IMR-90 (cell line): ENCODE results near the gene ZNF467. TPM values are rescaled to one million over a fixed set of nuclear protein-coding genes. Genes with fewer than 3 reads are reported as not detected.

ENCODE experiments used
- ATAC-seq: fragments of 200-7000 bp; cut with Tn5 transposase; 2 replicates; pipeline ENCODE4 v1.9.1; 2020; ENCODE audit warnings: low read depth, mild to moderate bottlenecking, moderate library complexity
- BruUV-seq: library from RNA; stranded (reverse); fragments of 400-500 nt; replicated peaks from 2 replicates; lab custom pipeline; 2021; lab: Mats Ljungman, UMichigan
- CTCF ChIA-PET: fragments of 300-600 bp; formaldehyde crosslinking; extraction: SDS; loops from one replicate; lab custom pipeline; 2021; ENCODE audit warnings: antibody characterized with exemption; lab: Yijun Ruan, JAX
- POLR2A ChIA-PET: fragments of 300-600 bp; sonication (Branson Sonifier 250); formaldehyde crosslinking; loops from one replicate; lab custom pipeline; 2022; ENCODE audit warnings: antibody characterized with exemption; ENCODE audit not compliant: unreplicated experiment; lab: Charles Lee
- DNase-seq: peaks from one replicate; pipeline ENCODE4 v3.0.0; 2013
- H2AFZ ChIP-seq: replicated peaks from 2 replicates; pipeline ENCODE3; 2013; ENCODE audit warnings: low read length, mild to moderate bottlenecking; ENCODE audit not compliant: poor library complexity
- H2AK5ac ChIP-seq: 2 replicates; pipeline ENCODE4 v1.6.1; 2013; ENCODE audit warnings: low read depth, low read length, inconsistent platforms
- H2AK9ac ChIP-seq: replicated peaks from 2 replicates; pipeline ENCODE3; 2013; ENCODE audit warnings: mild to moderate bottlenecking, low read depth, low read length, moderate library complexity; ENCODE audit not compliant: poor library complexity
- H2BK120ac ChIP-seq: 2 replicates; pipeline ENCODE4 v1.6.1; 2013; ENCODE audit warnings: low read depth, low read length, inconsistent platforms
- H2BK15ac ChIP-seq: 3 replicates; pipeline ENCODE4 v1.6.1; 2013; ENCODE audit warnings: low read depth, low read length, inconsistent platforms
- H2BK20ac ChIP-seq: 2 replicates; pipeline ENCODE4 v1.6.1; 2013; ENCODE audit warnings: low read depth, mild to moderate bottlenecking, inconsistent platforms, low read length, moderate library complexity
- H2BK5ac ChIP-seq: 2 replicates; pipeline ENCODE4 v1.6.1; 2013; ENCODE audit warnings: mild to moderate bottlenecking, low read depth, low read length, inconsistent platforms; ENCODE audit not compliant: poor library complexity, severe bottlenecking
- H3K14ac ChIP-seq: replicated peaks from 2 replicates; pipeline ENCODE4 v1.6.1; 2013; ENCODE audit warnings: low read depth, low read length, inconsistent platforms
- H3K18ac ChIP-seq: 2 replicates; pipeline ENCODE4 v1.6.1; 2013; ENCODE audit warnings: low read depth, low read length, control low read depth
- H3K23ac ChIP-seq: 2 replicates; pipeline ENCODE4 v1.6.1; 2013; ENCODE audit warnings: low read depth, low read length, inconsistent platforms
- H3K27ac ChIP-seq: 2 replicates; pipeline ENCODE4 v1.5.1; 2013; ENCODE audit warnings: mild to moderate bottlenecking, control low read depth, low read length; ENCODE audit not compliant: insufficient read depth
- H3K27me3 ChIP-seq: 2 replicates; pipeline ENCODE4 v1.6.1; 2013; ENCODE audit warnings: low read length; ENCODE audit not compliant: control insufficient read depth, insufficient read depth
- H3K36me3 ChIP-seq: 2 replicates; pipeline ENCODE4 v1.6.1; 2013; ENCODE audit warnings: low read length, mixed read lengths; ENCODE audit not compliant: control insufficient read depth, insufficient read depth
- H3K4ac ChIP-seq: 2 replicates; pipeline ENCODE4 v1.6.1; 2013; ENCODE audit warnings: low read depth, low read length, inconsistent platforms
- H3K4me1 ChIP-seq: 2 replicates; pipeline ENCODE4 v1.6.1; 2013; ENCODE audit warnings: low read length, mixed read lengths; ENCODE audit not compliant: control insufficient read depth, insufficient read depth
- H3K4me2 ChIP-seq: 2 replicates; pipeline ENCODE4 v1.6.1; 2013; ENCODE audit warnings: low read depth, mild to moderate bottlenecking, control low read depth, low read length, moderate library complexity
- H3K4me3 ChIP-seq: 2 replicates; pipeline ENCODE4 v1.5.1; 2013; ENCODE audit warnings: low read depth, mild to moderate bottlenecking, control low read depth, low read length, moderate library complexity; ENCODE audit not compliant: insufficient read depth
- H3K56ac ChIP-seq: 2 replicates; pipeline ENCODE4 v1.6.1; 2013; ENCODE audit warnings: low read length, inconsistent platforms; ENCODE audit not compliant: insufficient read depth; ENCODE audit errors: extremely low read depth
- H3K79me1 ChIP-seq, 2 experiments: 2 replicates each; pipeline ENCODE4 v1.6.1; 2013; ENCODE audit warnings: low read length in 2 of 2, inconsistent platforms in 1 of 2, low read depth in 1 of 2
- H3K9ac ChIP-seq: 2 replicates; pipeline ENCODE4 v1.6.1; 2013; ENCODE audit warnings: low read depth, low read length, control low read depth
- H3K9me1 ChIP-seq: 2 replicates; pipeline ENCODE4 v1.6.1; 2013; ENCODE audit warnings: low read length, inconsistent platforms; ENCODE audit not compliant: insufficient read depth
- H3K9me3 ChIP-seq: 2 replicates; pipeline ENCODE4 v1.6.1; 2013; ENCODE audit warnings: low read length; ENCODE audit not compliant: control insufficient read depth, insufficient read depth
- H4K20me1 ChIP-seq: 2 replicates; pipeline ENCODE4 v1.6.1; 2013; ENCODE audit warnings: low read length, inconsistent platforms; ENCODE audit not compliant: insufficient read depth
- H4K5ac ChIP-seq: 2 replicates; pipeline ENCODE4 v1.6.1; 2013; ENCODE audit warnings: mild to moderate bottlenecking, low read depth, low read length, control low read depth
- H4K8ac ChIP-seq, 2 experiments: 2 replicates each; pipeline ENCODE4 v1.6.1; 2013; ENCODE audit warnings: low read depth in 2 of 2, low read length in 2 of 2, control low read depth in 1 of 2, inconsistent platforms in 1 of 2
- H4K91ac ChIP-seq: 2 replicates; pipeline ENCODE4 v1.6.1; 2013; ENCODE audit warnings: low read depth, low read length, inconsistent platforms; ENCODE audit not compliant: insufficient read depth
- BHLHE40 ChIP-seq: fragments of 150-350 bp; IDR thresholded peaks from 2 replicates; pipeline ENCODE4 v1.6.1; 2016; ENCODE audit warnings: mild to moderate bottlenecking, low read depth, low read length
- CEBPB ChIP-seq: IDR thresholded peaks from 2 replicates; pipeline ENCODE4 v1.6.1; 2012; ENCODE audit warnings: low read depth, low read length, improper control_type of control experiment
- CHD1 ChIP-seq: IDR thresholded peaks from 2 replicates; pipeline ENCODE4 v1.6.1; 2012; ENCODE audit warnings: low read depth, low read length, improper control_type of control experiment
- ELK1 ChIP-seq: fragments of 150-350 bp; IDR thresholded peaks from 2 replicates; pipeline ENCODE4 v1.6.1; 2016; ENCODE audit warnings: low read depth, mild to moderate bottlenecking, low read length, moderate library complexity, borderline replicate concordance
- FOS ChIP-seq: fragments of 150-350 bp; IDR thresholded peaks from 2 replicates; pipeline ENCODE4 v1.6.1; 2016; ENCODE audit warnings: low read depth, low read length
- MAFK ChIP-seq: IDR thresholded peaks from 2 replicates; pipeline ENCODE4 v1.6.1; 2012; ENCODE audit warnings: low read depth, low read length, improper control_type of control experiment
- MAZ ChIP-seq: IDR thresholded peaks from 2 replicates; pipeline ENCODE4 v1.6.1; 2012; ENCODE audit warnings: low read depth, mild to moderate bottlenecking, low read length, improper control_type of control experiment, moderate library complexity, borderline replicate concordance
- MXI1 ChIP-seq: IDR thresholded peaks from 2 replicates; pipeline ENCODE4 v1.6.1; 2012; ENCODE audit warnings: low read depth, mild to moderate bottlenecking, low read length, moderate library complexity, borderline replicate concordance
- NFE2L2 ChIP-seq: fragments of 150-350 bp; IDR thresholded peaks from 2 replicates; pipeline ENCODE4 v1.6.1; 2016; ENCODE audit warnings: low read depth, mild to moderate bottlenecking, low read length
- POLR2A ChIP-seq: IDR thresholded peaks from 2 replicates; pipeline ENCODE4 v1.6.1; 2012; ENCODE audit warnings: mild to moderate bottlenecking, low read depth, low read length
- RAD21 ChIP-seq: IDR thresholded peaks from 2 replicates; pipeline ENCODE4 v1.6.1; 2012; ENCODE audit warnings: low read length, improper control_type of control experiment
- RCOR1 ChIP-seq: IDR thresholded peaks from 2 replicates; pipeline ENCODE4 v1.6.1; 2012; ENCODE audit warnings: mild to moderate bottlenecking, low read length, improper control_type of control experiment; ENCODE audit not compliant: insufficient replicate concordance
- RFX5 ChIP-seq: IDR thresholded peaks from 2 replicates; pipeline ENCODE4 v1.8.0; 2012; ENCODE audit warnings: low read depth, mild to moderate bottlenecking, low read length, moderate library complexity
- SMC3 ChIP-seq: fragments of 150-350 bp; IDR thresholded peaks from 2 replicates; pipeline ENCODE4 v1.6.1; 2016; ENCODE audit warnings: low read depth, mild to moderate bottlenecking, antibody characterized with exemption, low read length, moderate library complexity
- WGBS, 2 experiments: methylation state at CpG; one replicate each; pipeline versions ENCODE4 v1.1.5 to v1.1.7; 2013; ENCODE audit warnings: missing lambda C conversion rate in 2 of 2; ENCODE audit not compliant: insufficient read length in 1 of 2; ENCODE audit errors: extremely low coverage in 2 of 2; 5-methylcytosine and 5-hydroxymethylcytosine counted together
- dilution Hi-C: fragments of 300-500 bp; cut with HindIII; formaldehyde crosslinking; loops from one replicate; pipeline ENCODE4 v1.14.3; 2018; ENCODE audit warnings: low sequenced_read_pairs; ENCODE audit not compliant: unreplicated experiment
- in situ Hi-C: fragments of 300-500 bp; cut with MboI; formaldehyde crosslinking; loops from 3 replicates; pipeline ENCODE4 v1.14.3; 2019; ENCODE audit warnings: low sequenced_read_pairs, inconsistent platforms, mixed read lengths
- intact Hi-C: fragments of 100-400 bp; cut with micrococcal nuclease; formaldehyde crosslinking; loops from 2 replicates; pipeline ENCODE4 v1.10.0; 2022
- polyA plus RNA-seq, 3 experiments: library from polyadenylated mRNA; depleted of rRNA; stranded (reverse); fragments of >200 nt; gene quantifications; 2 replicates each; pipeline ENCODE4 v1.2.3, GENCODE V29; 2012; ENCODE audit warnings: low replicate concordance in 1 of 3
- total RNA-seq: library from RNA; depleted of rRNA; stranded (reverse); fragments of >200 nt; gene quantifications from 2 replicates; pipeline ENCODE4 v1.2.3, GENCODE V29; 2012
- TF ChIP-seq, protein P1 (sequence below): fragments of 150-350 bp; IDR thresholded peaks from 2 replicates; pipeline ENCODE4 v1.6.1; 2017; ENCODE audit warnings: mild to moderate bottlenecking, antibody characterized with exemption, low read length, low read depth
- TF ChIP-seq, protein P2 (sequence below): conservative IDR thresholded peaks from 2 replicates; pipeline ENCODE4 v1.5.1; 2012; ENCODE audit warnings: mild to moderate bottlenecking, low read depth, low read length, improper control_type of control experiment

Gene ZNF467
- total and polyA plus RNA-seq, 2 of the 4 experiments (the other 2 are of a cell fraction) = 0.67 TPM; not detected in 1

GRCh38 chr7:149722356-149722957 is 50.9 kb downstream of the ZNF467 start:
- CTCF ChIA-PET = no interaction called here
- H4K91ac ChIP-seq = no peak overlapping the region
- H3K9ac ChIP-seq = no peak overlapping the region
- no peak overlapping the region for H2BK120ac ChIP-seq
- no peaks in the 10 kb centered on the region for H3K9me1 ChIP-seq
- BruUV-seq = no TSS peak
- intact Hi-C loops = no loop called here
- H2AK9ac ChIP-seq = no peak overlapping the region
- H4K20me1 ChIP-seq = no peaks in the 10 kb centered on the region
- POLR2A ChIA-PET = no interaction called here
- H3K4me1 ChIP-seq = peaks cover 2% of the 10 kb centered on the region; the same call in 1 of the 2 replicates
- no peak overlapping the region for H3K18ac ChIP-seq
- dilution Hi-C loops = no loop called here
- ATAC-seq (no peak), DNase-seq (no peak)
- no peak overlapping the region for H2AFZ ChIP-seq
- peaks cover 3% of the 10 kb centered on the region; the same call in 1 of the 2 replicates for H3K9me3 ChIP-seq
- no peak overlapping the region for H3K27ac ChIP-seq
- H2AK5ac ChIP-seq = no peak overlapping the region
- TF ChIP-seq, protein P1, sequence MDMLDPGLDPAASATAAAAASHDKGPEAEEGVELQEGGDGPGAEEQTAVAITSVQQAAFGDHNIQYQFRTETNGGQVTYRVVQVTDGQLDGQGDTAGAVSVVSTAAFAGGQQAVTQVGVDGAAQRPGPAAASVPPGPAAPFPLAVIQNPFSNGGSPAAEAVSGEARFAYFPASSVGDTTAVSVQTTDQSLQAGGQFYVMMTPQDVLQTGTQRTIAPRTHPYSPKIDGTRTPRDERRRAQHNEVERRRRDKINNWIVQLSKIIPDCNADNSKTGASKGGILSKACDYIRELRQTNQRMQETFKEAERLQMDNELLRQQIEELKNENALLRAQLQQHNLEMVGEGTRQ = no peak
- TF ChIP-seq RCOR1 (no peak), MAZ (no peak), ELK1 (no peak), RAD21 (no peak), BHLHE40 (no peak), MAFK (no peak), FOS (no peak), SMC3 (no peak), CHD1 (no peak), MXI1 (no peak), POLR2A (no peak), CEBPB (no peak), NFE2L2 (no peak), RFX5 (no peak)
- TF ChIP-seq, protein P2, sequence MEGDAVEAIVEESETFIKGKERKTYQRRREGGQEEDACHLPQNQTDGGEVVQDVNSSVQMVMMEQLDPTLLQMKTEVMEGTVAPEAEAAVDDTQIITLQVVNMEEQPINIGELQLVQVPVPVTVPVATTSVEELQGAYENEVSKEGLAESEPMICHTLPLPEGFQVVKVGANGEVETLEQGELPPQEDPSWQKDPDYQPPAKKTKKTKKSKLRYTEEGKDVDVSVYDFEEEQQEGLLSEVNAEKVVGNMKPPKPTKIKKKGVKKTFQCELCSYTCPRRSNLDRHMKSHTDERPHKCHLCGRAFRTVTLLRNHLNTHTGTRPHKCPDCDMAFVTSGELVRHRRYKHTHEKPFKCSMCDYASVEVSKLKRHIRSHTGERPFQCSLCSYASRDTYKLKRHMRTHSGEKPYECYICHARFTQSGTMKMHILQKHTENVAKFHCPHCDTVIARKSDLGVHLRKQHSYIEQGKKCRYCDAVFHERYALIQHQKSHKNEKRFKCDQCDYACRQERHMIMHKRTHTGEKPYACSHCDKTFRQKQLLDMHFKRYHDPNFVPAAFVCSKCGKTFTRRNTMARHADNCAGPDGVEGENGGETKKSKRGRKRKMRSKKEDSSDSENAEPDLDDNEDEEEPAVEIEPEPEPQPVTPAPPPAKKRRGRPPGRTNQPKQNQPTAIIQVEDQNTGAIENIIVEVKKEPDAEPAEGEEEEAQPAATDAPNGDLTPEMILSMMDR = no peak
- H3K4me3 ChIP-seq = no peak overlapping the region
- peaks cover 50% of the 10 kb centered on the region for H3K36me3 ChIP-seq
- H2BK5ac ChIP-seq = no peak overlapping the region
- no peak overlapping the region for H2BK20ac ChIP-seq
- H3K23ac ChIP-seq = no peak overlapping the region
- no peak overlapping the region for H3K14ac ChIP-seq
- H3K27me3 ChIP-seq = no peaks in the 10 kb centered on the region
- peaks cover 0 to 11% of the 10 kb centered on the region in 2 experiments; a peak in 2 of 4 replicates for H3K79me1 ChIP-seq
- no peak overlapping the region for H2BK15ac ChIP-seq
- no peak overlapping the region for H3K4me2 ChIP-seq
- in situ Hi-C loops = no loop called here
- no peak overlapping the region for H4K5ac ChIP-seq
- no peak overlapping the region for H4K8ac ChIP-seq
- WGBS, 2 experiments = 79% methylated on average over 7 of the region's 20 CpGs; no CpG with 5 or more reads in 1 of the 2 experiments
- no peak overlapping the region for H3K56ac ChIP-seq
- no peak overlapping the region for H3K4ac ChIP-seq
